Erythroblast (primary cell): ENCODE data around the gene MCOLN2.

Experiments used
- DNase-seq, 2 experiments: peaks; one replicate each; lab custom pipeline; 2025; lab: John Stamatoyannopoulos, UW
- GATA1 ChIP-seq: IDR thresholded peaks from 2 replicates; pipeline ENCODE4 v1.6.1; 2011; ENCODE audit warnings: low read depth, mild to moderate bottlenecking, control low read depth, low read length, moderate library complexity
- POLR2A ChIP-seq: IDR thresholded peaks from 2 replicates; pipeline ENCODE4 v1.6.1; 2011; ENCODE audit warnings: mild to moderate bottlenecking, low read length

Gene MCOLN2

DNA sequence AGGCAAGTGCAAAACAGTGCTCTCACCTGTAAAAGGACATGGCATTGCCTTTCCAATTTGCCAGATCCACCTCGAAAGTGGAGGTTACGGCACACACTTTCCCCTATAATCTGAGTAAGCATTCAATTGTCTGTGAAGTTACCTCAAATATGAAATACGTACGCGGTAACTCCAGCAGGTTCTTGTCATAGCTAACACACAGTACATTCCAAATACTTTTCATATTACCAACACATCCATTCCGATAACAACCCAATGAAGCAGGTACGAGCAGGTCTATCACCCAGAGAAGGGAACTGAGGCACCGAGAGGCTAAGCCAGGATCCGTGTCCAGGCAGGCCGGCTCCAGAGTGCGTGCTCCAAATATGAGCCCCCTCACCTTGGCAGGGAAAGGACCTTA lies 57.2 kb downstream of the MCOLN2 start:
- no peak for TF ChIP-seq GATA1
- no peak for TF ChIP-seq POLR2A
- no peak for DNase-seq

DNA sequence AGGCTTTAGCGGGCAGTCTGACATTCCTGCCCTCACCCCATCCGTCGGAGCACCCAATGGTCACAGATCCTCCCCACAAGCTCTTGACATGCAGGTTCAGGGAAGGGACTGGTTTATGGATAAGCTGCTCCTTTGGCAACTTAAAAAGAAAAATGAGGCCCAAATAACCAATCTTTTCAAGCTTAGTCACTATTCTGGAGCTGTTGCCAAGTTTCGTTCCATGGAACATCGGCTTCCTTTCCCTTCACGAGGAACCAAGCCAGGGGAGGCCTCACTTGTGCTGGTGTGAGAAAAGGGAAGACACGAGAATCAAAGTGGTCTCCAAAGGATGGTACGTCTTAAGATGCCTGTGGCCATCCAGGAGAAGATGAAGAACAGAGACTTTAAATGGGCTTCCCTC lies 57.8 kb downstream of the MCOLN2 start:
- TF ChIP-seq GATA1 (no peak), POLR2A (no peak)
- no peak for DNase-seq

DNA sequence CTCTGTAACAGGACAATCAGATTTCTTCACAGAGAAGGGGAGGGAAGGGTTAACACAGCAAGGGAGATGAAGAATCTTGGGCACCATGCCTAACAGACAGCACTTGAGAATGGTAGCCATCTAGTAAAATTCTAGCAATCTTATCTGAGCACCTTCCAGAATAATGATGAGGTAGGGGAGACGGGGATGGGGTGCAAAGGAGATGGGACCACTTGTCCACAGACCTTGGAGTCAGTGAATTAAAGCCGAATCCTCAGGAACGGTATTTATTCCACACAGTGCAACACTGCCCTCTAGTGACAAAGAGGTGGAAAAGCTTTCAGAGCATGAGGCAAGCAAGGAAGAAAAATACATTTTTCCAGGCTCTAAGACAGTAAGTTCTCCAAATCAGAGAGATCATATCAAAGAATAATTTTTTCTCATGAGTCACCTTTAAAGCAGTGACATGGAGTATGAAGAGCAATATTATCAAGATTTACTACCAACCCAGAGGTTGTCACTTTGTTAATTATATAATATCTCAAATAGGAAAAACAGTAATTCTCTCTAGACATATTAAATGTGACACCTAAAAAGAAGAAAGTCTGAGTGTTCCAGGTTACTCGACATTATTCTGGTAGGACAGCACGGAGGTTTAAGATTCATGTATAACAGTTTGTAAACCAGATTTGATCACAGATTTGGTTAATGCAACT lies 60.6 kb downstream of the MCOLN2 start:
- peak; percentile 54 to 72 for DNase-seq
- TF ChIP-seq GATA1 (no peak), POLR2A (no peak)

DNA sequence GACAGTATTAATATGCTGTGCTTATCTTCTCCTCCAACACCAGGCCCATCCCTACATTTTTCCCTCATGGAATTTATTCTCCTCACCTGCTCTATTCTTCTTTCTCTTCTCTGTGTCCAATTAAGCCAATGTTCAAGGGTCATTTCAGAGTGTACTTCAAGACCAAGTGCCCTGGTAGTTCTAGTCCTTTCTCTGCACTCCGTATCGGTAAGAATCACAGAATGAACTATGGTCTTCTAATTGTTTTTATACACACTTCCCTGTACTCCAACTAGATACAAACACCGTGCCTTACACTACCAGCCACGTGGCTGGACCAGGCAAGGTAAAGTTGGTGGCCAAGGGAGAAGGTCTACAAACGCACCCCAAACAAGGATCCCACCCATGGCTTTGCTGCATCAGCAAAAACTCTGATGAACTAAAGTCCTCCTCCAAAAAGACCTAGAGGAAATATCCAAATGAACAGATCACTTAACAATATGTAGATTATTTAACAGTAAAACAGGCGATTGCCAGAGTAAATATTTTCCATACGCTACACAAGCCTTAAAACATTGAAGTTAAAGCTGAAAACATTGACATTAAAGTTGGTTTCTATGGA lies 63.8 kb downstream of the MCOLN2 start:
- DNase-seq: no peak
- TF ChIP-seq POLR2A (no peak), GATA1 (no peak)

DNA sequence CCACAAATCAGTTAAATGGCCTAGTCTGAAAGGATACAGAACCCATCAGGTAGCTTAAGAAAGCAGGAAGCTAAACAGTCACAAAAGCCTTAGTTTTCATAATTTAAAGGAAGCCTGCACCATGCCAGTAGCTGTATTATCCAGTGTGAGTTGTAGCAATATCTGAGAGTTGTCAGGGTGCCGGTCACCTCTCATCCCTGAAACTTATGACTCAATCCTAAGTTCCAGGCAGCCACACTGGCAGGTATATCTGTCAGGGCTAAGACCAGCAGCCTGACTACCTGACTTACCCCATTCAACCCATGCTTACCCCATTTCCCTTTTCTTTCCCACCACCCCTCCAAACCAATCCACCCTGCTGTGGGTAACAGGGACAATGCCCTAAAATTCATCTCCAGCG lies 66.1 kb downstream of the MCOLN2 start:
- DNase-seq: no peak
- TF ChIP-seq POLR2A: no peak
- TF ChIP-seq GATA1: no peak

DNA sequence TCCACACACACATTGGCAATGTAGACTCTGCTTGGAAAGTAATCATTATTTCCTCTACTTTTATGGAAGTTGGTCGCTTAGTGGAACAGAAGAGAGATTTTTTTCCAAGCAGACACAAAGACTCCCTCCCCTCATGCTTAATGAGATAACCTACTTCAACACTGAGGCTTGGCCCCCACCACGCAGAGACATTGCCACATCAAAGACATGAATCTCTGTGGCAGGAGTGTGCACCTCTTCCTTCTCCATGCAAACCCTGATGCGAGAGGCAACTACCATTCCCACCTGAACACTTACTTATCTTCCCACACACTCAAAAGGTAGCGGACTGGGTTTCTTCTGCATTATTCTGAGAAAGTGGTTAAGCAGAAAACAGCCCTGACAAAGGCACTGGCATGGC lies 66.6 kb downstream of the MCOLN2 start:
- no peak for DNase-seq
- TF ChIP-seq POLR2A (no peak), GATA1 (no peak)

DNA sequence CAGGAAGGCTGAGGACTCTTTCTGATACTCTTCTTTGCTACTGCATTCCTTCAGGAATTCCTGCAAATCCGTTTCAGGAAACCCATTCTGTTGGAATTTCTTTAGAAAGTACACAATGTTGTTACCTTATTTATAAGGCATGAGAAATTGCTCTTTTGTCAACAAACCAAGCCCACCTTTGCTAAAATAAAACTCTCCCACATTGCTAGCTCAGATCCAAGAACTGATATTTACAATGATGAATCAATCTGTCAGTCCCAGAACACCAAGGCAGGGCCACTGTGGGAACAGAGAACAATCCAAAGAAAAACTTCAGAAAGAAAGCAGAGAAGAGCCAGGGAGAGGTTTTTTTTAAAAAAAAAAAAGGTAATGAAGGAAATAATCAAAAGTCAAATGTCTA lies 67.3 kb downstream of the MCOLN2 start:
- TF ChIP-seq GATA1 (no peak), POLR2A (no peak)
- DNase-seq: no peak

DNA sequence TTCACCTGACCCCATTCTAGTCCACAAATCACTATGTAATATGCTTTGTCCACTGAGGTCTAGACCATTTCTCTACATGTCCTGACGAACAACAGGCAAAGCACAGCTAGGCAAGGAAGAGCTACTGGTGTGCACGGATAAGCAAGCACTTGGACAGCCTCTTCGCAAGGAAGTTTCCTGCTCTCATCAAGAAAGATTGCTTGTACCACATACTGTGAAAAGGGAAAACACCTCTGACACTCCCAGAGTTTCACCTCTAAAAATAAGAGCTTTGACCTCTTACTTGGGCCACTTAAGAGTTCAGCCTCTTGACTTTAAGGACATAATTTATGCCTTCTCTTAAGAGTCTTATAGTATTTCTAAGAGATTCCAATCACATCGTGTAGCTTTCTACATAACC lies 67.9 kb downstream of the MCOLN2 start:
- TF ChIP-seq GATA1: no peak
- TF ChIP-seq POLR2A: no peak
- DNase-seq: no peak

DNA sequence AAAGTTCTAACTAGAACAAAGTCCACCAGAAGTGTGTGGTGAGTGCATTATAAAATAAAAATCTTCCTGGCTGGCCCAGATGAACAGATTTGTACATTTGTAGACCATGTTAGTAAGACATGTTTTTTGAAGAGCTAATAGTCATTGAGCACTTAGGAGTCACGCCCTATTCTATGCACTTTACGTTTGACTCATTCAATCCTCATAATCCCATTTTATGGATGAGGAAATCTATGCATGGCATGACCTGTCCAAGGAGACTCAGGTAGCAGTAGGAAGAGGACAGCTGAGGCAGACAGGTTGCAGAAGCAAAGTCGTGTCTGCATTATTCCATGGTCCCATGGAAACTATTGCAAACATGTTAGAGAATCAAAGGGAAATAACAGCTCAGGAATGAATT lies 73.6 kb downstream of the MCOLN2 start:
- DNase-seq: no peak
- no peak for TF ChIP-seq GATA1
- TF ChIP-seq POLR2A: no peak

DNA sequence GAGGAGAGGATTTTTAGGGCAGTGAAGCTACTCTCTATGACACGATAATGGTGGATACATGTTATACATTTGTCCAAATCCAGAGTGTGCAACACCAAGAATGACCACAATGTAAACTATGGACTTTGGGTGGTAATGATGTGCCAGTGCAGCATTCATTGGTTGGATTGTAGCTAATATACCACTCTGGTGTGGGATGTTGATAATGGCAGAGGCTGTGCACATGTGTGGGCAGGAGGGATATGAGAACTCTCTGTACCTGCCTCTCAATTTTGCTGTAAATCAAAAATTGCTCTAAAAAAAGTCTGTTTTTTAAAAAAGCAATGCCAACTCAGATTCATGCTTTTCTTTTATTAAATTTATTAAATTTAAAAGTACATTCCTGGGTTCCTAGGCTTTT lies 76.8 kb downstream of the MCOLN2 start:
- no peak for DNase-seq
- TF ChIP-seq GATA1 (no peak), POLR2A (no peak)

DNA sequence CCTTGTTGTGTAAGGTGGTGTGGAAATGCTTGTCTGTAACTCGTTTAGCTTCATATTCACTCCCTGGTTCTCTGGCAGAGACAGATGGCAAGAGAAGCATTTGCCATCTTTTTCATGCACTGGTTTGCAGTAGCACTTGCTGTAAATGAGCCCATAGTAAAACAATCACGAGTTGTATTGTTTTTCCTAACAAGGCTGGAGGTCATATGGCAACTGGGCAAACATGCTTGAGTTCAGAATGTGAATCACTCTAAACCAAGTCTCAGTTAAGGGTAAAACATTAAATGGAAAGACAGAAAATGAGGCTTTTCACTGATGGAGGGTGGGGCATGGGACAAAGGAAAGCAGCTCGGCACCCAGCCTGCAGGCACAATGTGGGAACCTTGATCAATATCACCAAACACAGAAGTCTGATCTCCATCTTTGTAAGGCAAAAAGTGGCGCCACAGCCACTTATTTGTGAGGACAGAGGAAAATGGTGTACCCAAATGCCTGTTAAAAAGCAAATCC lies 77.4 kb downstream of the MCOLN2 start:
- TF ChIP-seq GATA1 (no peak), POLR2A (no peak)

DNA sequence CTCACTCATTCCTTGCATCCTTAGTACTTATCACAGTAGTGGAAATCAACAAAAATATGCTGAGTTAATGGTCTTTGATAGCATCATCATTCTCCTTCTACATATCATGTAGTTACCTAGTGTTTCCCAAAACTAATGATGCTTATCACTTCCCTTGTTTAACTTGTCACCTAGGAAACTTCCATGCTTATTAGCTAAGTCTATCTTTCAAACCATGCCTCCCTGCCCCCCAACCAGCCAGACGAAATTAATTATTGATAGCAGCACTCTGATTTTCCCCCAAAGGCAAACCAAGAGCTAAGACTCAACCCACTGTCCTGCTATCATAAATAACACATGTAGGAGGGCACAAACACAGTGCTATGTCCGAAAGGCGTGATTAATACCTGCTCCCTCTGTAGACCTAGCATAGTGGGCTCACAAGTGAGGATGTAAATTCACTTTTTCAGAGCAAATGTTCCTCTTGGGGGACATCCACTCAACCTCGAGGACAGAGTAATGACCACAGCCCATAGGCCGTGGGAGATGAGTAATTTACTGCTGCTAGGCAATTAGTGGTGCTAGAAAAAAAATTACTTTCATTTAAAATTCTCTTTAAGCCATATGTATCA lies 78.1 kb downstream of the MCOLN2 start:
- TF ChIP-seq POLR2A (no peak), GATA1 (no peak)
- no peak for DNase-seq

More for the DNA sequence above, 77.4 kb downstream of the MCOLN2 start:
- no peak for DNase-seq

DNA sequence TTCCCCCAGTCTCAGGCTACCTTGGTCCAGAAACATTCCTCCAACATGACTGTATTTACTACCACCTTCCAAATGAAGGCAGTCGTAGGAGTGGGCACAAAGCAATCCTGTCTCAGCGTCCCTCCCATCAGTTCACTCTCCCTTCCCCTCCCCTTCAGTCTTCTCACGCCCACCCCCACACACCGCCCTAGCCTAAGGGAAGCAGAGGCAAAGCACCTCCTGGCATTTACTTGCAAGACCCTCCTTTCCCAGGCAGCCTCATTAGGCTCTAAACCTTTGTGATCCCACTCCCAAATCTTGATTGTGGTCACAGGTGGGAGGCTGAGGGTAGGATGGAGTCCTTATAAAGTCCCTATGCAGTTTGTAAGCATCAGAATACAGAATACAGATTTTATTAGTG lies 80.0 kb downstream of the MCOLN2 start:
- no peak for DNase-seq
- TF ChIP-seq GATA1 (no peak), POLR2A (no peak)

DNA sequence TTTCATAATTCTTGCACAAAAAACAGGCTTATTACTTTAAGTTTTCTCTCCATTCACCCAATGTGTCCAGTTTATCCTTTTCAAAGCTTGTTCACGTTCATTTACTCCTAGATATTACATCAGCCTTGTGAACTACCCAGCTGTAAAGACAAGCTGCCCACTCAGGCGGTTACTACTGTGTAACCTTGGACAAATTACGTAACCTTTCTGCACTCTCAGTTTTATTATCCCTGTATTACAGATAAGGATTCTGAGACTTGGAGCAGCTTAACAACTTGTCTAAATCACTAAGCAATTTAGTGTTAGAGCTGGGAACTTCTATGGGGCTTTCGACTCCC lies 83.4 kb downstream of the MCOLN2 start:
- TF ChIP-seq POLR2A (no peak), GATA1 (no peak)
- no peak for DNase-seq
